A673 (cell line): ENCODE results near the gene GRAMD1B. TPM values are rescaled to one million over a fixed set of nuclear protein-coding genes. Genes with fewer than 3 reads are reported as not detected.

Source experiments
- BruUV-seq: library from RNA; stranded (reverse); fragments of 400-500 nt; replicated peaks from 2 replicates; lab custom pipeline; 2021; lab: Mats Ljungman, UMichigan
- CTCF ChIA-PET: fragments of 300-600 bp; sonication (Branson Sonifier 250); formaldehyde crosslinking; loops from one replicate; lab custom pipeline; 2022; ENCODE audit warnings: antibody characterized with exemption; lab: Charles Lee
- POLR2A ChIA-PET: fragments of 300-600 bp; sonication (Branson Sonifier 250); formaldehyde crosslinking; loops from one replicate; lab custom pipeline; 2022; ENCODE audit warnings: antibody characterized with exemption; ENCODE audit not compliant: low non-redundant PET; lab: Charles Lee
- DNase-seq: peaks from one replicate; pipeline ENCODE4 v3.0.0-alpha.2; 2015; ENCODE audit warnings: low spot score
- H3K27ac ChIP-seq: fragments of 200-600 bp; sonication (generic); 2 replicates; pipeline ENCODE4 v1.5.1; 2016; ENCODE audit warnings: mixed run types, low read depth, mild to moderate bottlenecking, mixed read lengths, antibody characterized with exemption, low read length; ENCODE audit not compliant: poor library complexity, severe bottlenecking
- H3K27me3 ChIP-seq: fragments of 200-600 bp; sonication (generic); replicated peaks from 2 replicates; pipeline ENCODE4 v1.6.1; 2017; ENCODE audit warnings: mixed run types, low read depth, mild to moderate bottlenecking, mixed read lengths, antibody characterized with exemption, low read length; ENCODE audit not compliant: insufficient read depth, poor library complexity
- H3K36me3 ChIP-seq: fragments of 200-600 bp; sonication (generic); 2 replicates; pipeline ENCODE4 v1.6.1; 2016; ENCODE audit warnings: mixed run types, mild to moderate bottlenecking, mixed read lengths, antibody characterized with exemption, low read length; ENCODE audit not compliant: insufficient read depth, poor library complexity, severe bottlenecking
- H3K4me1 ChIP-seq: fragments of 200-600 bp; sonication (generic); 2 replicates; pipeline ENCODE4 v1.6.1; 2017; ENCODE audit warnings: mixed run types, mild to moderate bottlenecking, mixed read lengths, antibody characterized with exemption, low read length; ENCODE audit not compliant: insufficient read depth, poor library complexity, severe bottlenecking
- H3K4me3 ChIP-seq: fragments of 200-600 bp; sonication (generic); 2 replicates; pipeline ENCODE4 v1.5.1; 2016; ENCODE audit warnings: low read depth, mixed run types, mild to moderate bottlenecking, mixed read lengths, low read length; ENCODE audit not compliant: poor library complexity, severe bottlenecking
- H3K9me3 ChIP-seq: fragments of 200-600 bp; sonication (generic); 2 replicates; pipeline ENCODE4 v1.6.1; 2016; ENCODE audit warnings: mixed run types, low read depth, mild to moderate bottlenecking, mixed read lengths, antibody characterized with exemption, low read length; ENCODE audit not compliant: poor library complexity, severe bottlenecking
- CTCF ChIP-seq: fragments of 300-800, 200-600 bp; sonication (generic); conservative IDR thresholded peaks from 2 replicates; pipeline ENCODE4 v1.5.1; 2017; ENCODE audit warnings: low read depth, mild to moderate bottlenecking, antibody characterized with exemption, low read length, moderate library complexity, mixed read lengths
- EZH2 ChIP-seq: fragments of 200-600 bp; sonication (generic); IDR thresholded peaks from 2 replicates; pipeline ENCODE4 v1.6.1; 2017; ENCODE audit warnings: borderline replicate concordance, low read depth, mild to moderate bottlenecking, mixed read lengths, antibody characterized with exemption, low read length; ENCODE audit not compliant: poor library complexity, severe bottlenecking
- intact Hi-C: fragments of 100-400 bp; cut with micrococcal nuclease; formaldehyde crosslinking; loops from one replicate; pipeline ENCODE4 v1.10.0; 2022; ENCODE audit not compliant: unreplicated experiment
- total RNA-seq: library from RNA; stranded (reverse); gene quantifications from 2 replicates; pipeline ENCODE4 v1.2.3, GENCODE V29; 2021

GRAMD1B gene
- total RNA-seq, 1 experiment from 2014 or later, result 13.0 TPM

GRCh38 chr11:123483466-123483865 is 53.4 kb downstream of the GRAMD1B start:
- POLR2A ChIA-PET, result no interaction called here
- H3K9me3 ChIP-seq, result no peaks in the 10 kb centered on the region
- no peaks in the 10 kb centered on the region for H3K27me3 ChIP-seq
- H3K4me3 ChIP-seq, result no peak overlapping the region
- H3K27ac ChIP-seq, result no peak overlapping the region
- TF ChIP-seq EZH2 (no peak), CTCF (no peak)
- no peak for DNase-seq
- H3K4me1 ChIP-seq, result no peaks in the 10 kb centered on the region
- H3K36me3 ChIP-seq, result no peaks in the 10 kb centered on the region
- BruUV-seq, result no TSS peak
- CTCF ChIA-PET, result interaction anchor here (0.6 kb wide), 1 partner anchor 18 kb away, joined by 3 read pairs; no protein-coding TSS in a partner anchor
- intact Hi-C loops, result no loop called here

- no peak for DNase-seq
- H3K27ac ChIP-seq, result no peak overlapping the region
- no peaks in the 10 kb centered on the region for H3K36me3 ChIP-seq
- intact Hi-C loops, result no loop called here
- POLR2A ChIA-PET, result no interaction called here
- H3K27me3 ChIP-seq, result no peaks in the 10 kb centered on the region
- H3K4me1 ChIP-seq, result no peaks in the 10 kb centered on the region
- TF ChIP-seq CTCF (no peak), EZH2 (no peak)
- H3K9me3 ChIP-seq, result no peaks in the 10 kb centered on the region
- H3K4me3 ChIP-seq, result no peak overlapping the region
- CTCF ChIA-PET, result interaction anchor here (1.0 kb wide), 1 partner anchor 27 kb away, joined by 3 read pairs; no protein-coding TSS in a partner anchor
- no TSS peak for BruUV-seq
Observed at GRCh38 chr11:123484448-123484847, 54.4 kb downstream of the GRAMD1B start.

GRCh38 chr11:123487157-123487744 is 57.2 kb downstream of the GRAMD1B start:
- ChIA-PET CTCF (interaction anchor here (1.1 kb wide), 1 partner anchor 9 kb away, joined by 3 read pairs; no protein-coding TSS in a partner anchor), POLR2A (no interaction called here)
- Histone ChIP-seq H3K27ac (no peak overlapping the region), H3K4me1 (no peaks in the 10 kb centered on the region), H3K9me3 (no peaks in the 10 kb centered on the region), H3K27me3 (no peaks in the 10 kb centered on the region), H3K4me3 (no peak overlapping the region), H3K36me3 (no peaks in the 10 kb centered on the region)
- no TSS peak for BruUV-seq
- no peak for DNase-seq
- intact Hi-C loops, result no loop called here
- TF ChIP-seq CTCF (no peak), EZH2 (no peak)
